T1000 (cell line): ENCODE results near the gene HTT-AS.
A peak's percentile ranks its signal among the peaks of the same experiment; 100 is the strongest.

Experiments used
- DNase-seq: peaks from one replicate; lab custom pipeline; 2025; ENCODE audit warnings: mixed read lengths; lab: John Stamatoyannopoulos, UW

HTT-AS gene

DNA sequence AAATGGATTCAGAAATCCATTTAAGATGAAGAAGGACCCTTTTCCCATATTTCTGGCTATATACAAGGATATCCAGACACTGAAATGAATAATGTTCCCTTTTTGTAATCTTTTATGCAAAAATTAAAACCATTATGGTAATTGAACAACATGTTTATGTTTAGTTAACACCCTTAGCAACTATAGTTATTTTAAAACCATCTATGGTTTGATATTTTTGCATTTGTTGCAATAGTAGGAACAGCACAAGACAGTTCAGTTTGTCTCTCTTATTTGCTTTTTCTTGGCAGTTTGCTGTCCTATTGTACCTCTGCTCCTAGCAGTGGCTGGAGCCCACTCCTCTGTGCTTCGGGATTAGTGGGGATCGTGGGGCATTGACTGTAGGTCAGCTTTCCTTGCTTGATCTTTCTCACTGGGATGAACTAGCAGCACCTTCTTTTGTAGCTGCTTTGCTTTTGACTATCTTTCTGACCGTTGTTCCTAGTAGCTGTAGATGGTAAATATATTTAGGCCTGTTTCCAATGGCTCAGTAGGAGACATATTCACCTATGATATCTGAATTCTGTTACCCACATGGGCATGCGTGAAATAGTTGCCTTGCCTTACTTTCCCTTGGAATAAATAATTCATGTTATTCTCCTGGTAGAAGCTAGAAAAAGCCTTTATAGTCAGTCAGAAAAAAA is 12.9 kb upstream of the HTT-AS start:
- DNase-seq = no peak

DNA sequence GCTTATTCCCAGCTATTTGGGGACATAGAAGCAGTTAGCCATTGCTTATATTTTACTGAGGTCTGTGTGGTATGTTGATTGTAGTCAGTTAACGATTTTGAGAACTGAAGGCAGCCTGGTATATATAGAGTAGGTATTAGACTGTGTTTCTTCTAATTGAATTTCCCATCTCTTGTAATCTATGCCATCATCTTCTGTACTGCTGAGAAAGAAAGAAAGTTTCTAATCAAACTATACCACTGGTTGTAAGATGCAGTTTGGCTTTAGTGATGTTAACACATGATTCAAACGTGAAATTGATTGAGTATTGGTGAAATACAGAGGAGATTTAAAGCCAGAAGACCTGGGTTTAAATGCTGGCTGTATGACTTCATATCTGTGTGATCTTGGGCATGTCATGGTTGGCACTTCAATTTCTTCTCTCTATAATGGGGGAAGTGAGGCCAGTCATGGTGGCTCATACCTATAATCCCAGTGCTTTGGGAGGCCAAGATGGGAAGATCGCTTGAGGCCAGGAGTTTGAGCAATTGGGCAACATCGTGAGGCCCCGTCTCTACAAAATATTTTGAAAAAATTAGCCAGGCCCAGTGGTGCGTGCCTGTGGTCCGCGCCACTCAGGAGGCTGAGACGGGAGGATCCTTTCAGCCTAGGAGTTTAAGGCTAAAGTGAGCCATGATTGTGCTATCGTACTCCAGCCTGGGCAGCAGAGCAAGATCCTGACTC is 11.8 kb upstream of the HTT-AS start:
- no peak for DNase-seq

DNA sequence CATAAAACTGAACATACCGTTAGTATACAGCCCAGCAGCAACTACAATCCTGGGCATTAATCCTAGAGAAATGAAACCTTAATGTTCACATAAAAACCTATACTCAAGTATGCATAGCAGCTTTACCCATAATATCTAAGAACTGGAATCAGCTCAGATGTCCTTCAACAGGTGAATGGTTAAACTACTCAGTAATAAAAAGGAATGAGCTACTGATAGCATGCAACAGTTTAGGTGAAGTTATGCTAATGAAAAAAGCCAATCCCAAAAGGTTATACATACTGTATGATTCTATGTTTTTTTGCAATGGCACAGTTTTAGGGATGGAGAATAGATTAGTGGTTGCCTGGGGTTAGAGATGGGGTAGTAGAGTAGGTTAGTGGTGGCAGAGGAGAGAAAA is 9.4 kb upstream of the HTT-AS start:
- DNase-seq = no peak

DNA sequence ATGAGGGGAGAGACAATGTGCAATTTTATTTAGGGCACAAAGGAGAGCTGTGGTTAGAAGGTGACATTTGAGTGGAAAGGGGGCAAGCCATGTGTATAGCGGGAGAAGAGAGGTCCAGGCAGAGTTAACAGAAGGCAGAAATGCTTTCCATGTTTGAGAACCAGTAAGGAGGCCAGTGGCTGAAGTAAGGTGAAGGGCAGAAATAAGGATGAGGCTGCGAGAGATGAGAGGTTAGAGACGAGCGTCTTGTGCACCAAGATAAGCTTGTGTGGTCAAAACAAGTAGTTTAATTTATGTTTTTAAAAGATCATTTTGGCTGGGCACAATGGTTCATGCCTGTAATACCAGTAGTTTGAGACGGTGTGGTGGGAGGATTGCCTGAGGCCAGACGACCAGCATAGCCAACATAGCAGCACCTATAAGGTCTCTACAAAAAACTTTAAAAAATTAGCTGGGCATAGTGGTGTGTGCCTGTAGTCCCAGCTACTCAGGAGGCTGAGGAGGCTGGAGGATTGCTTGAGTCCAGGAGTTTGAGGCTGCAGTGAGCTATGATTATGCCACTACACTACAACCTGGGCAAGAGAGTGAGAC is 8.7 kb upstream of the HTT-AS start:
- DNase-seq = no peak

DNA sequence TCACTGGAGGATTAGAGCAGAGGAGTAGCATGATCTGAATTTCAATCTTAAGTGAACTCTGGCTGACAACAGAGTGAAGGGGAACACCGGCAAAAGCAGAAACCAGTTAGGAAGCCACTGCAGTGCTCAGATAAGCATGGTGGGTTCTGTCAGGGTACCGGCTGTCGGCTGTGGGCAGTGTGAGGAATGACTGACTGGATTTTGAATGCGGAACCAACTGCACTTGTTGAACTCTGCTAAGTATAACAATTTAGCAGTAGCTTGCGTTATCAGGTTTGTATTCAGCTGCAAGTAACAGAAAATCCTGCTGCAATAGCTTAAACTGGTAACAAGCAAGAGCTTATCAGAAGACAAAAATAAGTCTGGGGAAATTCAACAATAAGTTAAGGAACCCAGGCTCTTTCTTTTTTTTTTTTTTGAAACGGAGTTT is 5.4 kb upstream of the HTT-AS start:
- no peak for DNase-seq

DNA sequence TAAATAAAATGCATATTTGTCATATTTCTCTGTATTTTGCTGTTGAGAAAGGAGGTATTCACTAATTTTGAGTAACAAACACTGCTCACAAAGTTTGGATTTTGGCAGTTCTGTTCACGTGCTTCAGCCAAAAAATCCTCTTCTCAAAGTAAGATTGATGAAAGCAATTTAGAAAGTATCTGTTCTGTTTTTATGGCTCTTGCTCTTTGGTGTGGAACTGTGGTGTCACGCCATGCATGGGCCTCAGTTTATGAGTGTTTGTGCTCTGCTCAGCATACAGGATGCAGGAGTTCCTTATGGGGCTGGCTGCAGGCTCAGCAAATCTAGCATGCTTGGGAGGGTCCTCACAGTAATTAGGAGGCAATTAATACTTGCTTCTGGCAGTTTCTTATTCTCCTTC is 3.5 kb upstream of the HTT-AS start:
- DNase-seq = no peak

DNA sequence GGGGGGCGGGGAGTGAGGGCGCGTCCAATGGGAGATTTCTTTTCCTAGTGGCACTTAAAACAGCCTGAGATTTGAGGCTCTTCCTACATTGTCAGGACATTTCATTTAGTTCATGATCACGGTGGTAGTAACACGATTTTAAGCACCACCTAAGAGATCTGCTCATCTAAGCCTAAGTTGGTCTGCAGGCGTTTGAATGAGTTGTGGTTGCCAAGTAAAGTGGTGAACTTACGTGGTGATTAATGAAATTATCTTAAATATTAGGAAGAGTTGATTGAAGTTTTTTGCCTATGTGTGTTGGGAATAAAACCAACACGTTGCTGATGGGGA is 1.3 kb upstream of the HTT-AS start:
- DNase-seq = no peak

DNA sequence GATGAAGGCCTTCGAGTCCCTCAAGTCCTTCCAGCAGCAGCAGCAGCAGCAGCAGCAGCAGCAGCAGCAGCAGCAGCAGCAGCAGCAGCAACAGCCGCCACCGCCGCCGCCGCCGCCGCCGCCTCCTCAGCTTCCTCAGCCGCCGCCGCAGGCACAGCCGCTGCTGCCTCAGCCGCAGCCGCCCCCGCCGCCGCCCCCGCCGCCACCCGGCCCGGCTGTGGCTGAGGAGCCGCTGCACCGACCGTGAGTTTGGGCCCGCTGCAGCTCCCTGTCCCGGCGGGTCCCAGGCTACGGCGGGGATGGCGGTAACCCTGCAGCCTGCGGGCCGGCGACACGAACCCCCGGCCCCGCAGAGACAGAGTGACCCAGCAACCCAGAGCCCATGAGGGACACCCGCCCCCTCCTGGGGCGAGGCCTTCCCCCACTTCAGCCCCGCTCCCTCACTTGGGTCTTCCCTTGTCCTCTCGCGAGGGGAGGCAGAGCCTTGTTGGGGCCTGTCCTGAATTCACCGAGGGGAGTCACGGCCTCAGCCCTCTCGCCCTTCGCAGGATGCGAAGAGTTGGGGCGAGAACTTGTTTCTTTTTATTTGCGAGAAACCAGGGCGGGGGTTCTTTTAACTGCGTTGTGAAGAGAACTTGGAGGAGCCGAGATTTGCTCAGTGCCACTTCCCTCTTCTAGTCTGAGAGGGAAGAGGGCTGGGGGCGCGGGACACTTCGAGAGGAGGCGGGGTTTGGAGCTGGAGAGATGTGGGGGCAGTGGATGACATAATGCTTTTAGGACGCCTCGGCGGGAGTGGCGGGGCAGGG is 711 bp upstream of the HTT-AS start:
- DNase-seq = peak; percentile 18

DNA sequence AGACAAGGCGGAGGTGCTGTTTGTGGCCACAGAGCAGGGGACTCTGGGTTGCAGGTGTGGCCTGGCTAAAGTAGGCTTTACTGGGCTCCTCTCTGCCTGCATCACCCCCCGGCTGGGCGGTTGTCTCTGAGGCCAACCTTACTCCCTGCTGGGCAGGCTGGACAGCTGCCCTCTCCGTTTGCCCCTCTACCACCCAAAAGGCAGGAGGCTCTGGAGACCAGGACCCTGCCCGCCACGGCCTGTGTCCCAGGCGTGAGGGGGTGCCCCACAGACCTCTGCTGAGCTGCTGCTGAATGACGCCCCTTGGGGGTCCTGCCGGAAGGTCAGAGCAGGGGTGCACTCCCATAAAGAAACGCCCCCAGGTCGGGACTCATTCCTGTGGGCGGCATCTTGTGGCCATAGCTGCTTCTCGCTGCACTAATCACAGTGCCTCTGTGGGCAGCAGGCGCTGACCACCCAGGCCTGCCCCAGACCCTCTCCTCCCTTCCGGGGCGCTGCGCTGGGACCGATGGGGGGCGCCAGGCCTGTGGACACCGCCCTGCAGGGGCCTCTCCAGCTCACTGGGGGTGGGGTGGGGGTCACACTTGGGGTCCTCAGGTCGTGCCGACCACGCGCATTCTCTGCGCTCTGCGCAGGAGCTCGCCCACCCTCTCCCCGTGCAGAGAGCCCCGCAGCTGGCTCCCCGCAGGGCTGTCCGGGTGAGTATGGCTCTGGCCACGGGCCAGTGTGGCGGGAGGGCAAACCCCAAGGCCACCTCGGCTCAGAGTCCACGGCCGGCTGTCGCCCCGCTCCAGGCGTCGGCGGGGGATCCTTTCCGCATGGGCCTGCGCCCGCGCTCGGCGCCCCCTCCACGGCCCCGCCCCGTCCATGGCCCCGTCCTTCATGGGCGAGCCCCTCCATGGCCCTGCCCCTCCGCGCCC is 920 bp downstream of the HTT-AS start:
- no peak for DNase-seq

DNA sequence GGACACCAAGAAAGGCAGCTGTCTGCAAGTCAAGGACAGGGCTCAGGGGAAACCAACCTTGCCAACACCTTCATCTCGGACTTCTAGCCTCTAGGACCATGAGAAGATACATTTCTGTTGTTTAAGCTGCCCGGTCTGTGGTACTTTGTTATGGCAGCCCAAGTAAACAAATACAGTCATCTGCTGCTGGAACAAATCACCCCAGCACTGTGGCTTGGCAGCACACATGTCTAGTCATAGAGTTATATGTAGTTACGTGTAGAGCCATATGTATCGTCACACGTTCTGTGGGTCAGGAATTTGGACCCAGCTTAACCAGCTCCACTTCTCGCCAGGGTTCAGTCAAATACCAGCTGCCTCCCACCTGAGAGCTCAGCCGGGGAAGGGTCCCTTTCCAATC is 2.5 kb downstream of the HTT-AS start:
- no peak for DNase-seq

DNA sequence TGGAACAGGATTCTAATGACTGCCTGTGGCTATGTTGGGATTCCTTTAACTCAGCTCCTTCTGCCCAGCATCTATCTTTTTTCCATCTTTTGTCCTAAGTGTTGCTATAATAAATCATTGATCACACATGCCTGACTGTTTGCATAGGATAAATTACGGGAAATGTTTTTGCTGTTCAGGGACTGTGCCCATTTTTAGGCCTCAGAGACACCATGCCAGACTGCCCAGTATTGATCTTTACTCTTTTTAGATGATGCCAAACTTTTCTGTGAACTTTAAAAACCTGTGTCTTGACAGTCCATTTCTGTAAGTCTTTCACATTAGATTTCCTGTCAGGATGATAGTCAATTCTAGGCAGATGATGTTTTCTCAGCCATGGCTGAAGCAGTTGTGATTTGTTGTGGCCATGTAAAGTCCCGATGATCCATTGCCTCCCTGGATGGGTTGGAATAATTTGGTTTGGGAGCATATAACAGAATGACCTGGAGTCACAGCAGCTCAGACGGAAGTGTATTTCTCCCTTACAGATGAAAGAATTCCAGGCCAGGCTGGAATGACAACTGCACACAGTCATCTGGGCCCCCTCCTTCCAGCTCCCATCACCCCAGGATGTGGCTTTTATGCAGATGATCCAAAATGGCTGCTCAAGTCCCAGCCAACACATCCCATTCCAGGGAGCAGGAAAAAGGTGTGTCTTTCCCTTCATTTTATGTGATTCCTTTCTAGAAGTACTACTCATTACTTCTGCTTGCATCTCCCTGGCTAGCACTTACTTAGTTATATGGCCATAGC is 3.4 kb downstream of the HTT-AS start:
- DNase-seq = no peak

DNA sequence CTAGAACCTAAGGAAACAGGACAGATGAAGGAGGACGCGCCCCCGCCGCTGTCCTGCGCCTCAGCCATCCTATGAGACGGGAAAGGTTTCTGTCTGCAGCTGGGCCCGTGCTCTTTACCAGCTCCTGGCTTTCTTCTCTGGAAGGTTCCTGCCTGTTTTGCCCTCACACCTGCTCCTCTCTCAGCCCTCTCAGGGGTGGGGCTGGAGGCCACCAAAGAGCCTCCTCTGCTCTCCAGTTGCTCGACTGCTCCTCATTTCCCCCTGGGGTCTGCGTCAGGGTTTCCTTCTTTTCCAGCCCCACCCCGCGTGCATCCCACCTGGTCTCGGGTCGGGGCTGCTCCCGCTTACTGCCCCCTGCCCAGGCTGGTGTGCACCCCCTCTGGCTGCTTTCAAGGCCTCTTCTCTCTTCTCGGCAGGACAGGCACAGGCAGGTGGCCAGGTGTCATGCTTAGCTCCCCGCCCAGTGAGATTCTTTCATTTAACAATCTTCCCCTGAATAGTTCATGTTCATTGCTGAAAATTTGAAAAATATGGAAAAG is 4.6 kb downstream of the HTT-AS start:
- DNase-seq = no peak

DNA sequence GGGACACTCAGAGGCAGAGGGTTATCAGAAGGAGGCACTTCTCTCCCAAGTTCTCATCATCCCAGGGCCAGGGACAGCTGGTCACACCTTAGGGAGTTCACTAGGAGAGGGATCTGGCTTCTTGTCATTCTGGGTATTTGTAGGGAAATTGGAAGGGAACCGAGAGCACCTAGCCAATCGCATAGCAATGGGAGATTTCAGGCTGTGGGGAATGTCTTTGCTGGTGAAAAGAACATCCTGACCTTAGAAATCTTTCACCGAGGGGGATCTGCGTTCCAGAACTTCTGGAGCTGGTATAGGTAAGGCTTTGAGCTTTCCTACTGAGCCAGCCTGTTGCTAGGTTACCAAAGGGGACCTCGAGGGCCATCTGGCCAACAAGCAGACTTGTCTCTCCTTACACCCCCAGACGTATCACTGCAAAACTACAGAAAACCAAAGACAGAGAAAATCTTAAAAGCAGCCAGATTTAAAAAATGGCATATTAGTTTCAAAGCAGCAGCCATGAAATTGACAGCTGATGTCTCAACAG is 6.8 kb downstream of the HTT-AS start:
- DNase-seq = no peak

DNA sequence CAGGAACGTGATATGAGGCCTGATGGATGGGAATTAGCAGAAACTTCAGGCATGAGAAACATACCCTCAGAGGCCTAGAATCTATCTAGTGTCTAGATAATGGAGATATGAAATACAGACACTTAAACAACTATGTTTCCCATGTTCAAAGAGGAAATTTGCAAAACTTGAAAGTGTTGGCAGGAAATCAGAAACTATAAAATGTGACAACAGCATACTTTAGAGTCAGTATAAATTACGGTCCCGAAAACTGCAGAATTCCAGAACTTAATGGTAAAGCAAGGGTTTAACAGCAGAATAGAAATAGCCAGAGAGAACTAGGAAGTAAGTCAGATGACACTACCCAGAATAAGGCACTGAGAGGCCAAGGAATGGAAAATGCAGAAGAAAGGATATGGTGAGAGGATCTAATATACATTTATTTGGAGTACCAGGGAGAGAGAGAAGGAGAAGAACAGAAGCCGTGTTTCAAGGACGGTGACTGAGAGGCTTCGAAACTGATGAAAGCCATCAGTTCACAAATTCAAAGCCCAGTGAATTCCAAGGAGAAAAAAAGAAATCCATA is 7.4 kb downstream of the HTT-AS start:
- no peak for DNase-seq

DNA sequence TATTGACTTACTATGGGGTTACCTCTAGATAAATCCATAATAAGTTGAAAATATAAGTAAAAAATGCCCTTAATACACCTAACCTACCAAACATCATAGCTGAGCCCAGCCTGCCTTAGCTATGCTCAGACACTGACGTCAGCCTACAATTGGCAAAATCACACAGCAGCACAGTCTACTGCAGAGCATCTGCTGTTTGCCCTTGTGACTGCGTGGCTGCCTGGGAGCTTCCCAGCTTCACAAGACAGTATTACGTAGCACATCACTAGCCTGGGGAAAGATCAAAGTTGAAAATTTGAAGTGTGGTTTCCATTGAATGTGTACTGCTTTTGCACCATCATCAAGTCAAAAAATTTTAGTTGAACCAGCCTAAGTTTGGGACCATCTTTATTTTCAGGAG is 8.8 kb downstream of the HTT-AS start:
- no peak for DNase-seq

DNA sequence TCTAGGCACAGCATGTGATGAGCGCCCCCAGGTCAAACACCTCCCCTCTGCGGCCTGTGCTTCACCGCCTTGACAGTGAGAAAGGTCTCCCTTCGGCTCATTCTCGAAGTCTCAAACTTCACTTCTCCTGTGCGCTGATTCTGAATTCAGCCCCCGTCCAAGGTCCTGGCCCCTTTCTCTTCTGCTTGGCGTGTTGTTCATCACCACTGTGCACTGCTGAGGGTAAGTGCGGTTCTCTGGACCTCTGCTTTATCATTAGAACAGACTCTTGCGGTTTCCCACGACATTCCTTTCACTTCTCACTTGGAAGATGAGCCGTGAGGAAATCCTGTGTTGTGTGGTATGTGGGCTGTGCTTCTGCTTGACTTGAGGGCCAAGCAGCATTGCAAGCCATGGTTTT is 11.9 kb downstream of the HTT-AS start:
- no peak for DNase-seq

DNA sequence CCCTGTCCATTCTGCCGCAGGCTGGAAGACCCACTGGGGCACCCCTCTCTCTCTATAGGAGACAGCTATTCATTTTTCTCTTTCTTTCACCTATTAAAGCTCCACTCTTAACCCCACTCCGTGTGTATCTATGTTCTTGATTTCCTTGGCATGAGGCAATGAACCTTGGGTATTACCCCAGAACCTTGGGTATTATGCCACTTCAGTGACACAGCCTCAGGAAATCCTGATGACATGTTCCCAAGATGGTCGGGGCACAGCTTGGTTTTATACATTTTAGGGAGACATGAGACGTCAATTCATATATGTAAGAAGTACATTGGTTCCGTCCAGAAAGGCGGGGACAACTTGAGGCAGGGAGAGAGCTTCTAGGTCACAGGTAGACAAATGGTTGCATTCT is 13.4 kb downstream of the HTT-AS start:
- no peak for DNase-seq

DNA sequence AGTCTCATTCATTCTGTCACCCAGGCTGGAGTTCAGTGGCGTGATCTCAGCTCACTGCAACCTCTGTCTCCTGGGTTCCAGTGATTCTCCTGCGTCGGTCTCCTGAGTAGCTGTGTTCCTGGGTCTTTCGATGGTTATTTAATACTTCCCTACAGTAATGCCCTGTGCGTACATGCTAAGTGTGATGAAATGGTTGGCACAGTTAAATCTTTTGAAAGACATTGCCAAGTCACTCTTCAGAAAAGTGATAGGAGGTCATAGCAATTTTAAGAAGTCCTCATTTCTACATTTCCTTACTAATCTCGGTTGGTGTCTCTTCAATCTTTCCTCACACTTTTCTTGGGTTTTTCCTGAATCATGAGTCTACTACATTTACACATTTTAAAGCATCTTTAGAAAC is 14.4 kb downstream of the HTT-AS start:
- no peak for DNase-seq

DNA sequence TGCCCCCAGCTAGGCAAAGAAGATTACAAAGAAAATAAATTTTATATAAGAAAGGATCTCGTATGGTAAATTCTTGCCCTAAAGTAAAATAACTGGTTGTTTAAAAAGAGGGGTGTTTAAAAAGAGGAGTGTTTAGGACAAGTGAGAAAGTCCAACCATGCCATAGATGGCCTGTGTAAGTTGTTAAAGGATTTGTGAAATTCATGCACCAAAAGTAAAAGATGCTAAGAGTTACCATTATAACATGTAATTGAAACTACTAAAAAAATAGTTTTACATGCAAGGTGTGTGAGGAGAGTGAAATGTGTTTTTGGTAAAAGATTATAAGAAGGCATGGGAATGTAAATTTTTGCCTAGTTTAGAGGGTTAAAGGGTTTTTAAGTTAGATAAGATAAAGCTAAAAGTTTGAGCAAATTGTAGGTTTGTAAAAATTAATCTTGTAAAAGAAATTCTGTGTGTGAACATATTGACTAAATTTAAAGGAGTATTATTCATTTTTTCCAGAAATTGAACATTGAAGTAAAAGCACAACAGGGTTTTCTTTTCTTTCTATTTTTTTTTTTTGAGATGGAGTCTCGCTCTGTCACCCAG is 20.1 kb downstream of the HTT-AS start:
- DNase-seq = no peak
